ENCODE measurements around the gene GLIS2.

Gene GLIS2

DNA sequence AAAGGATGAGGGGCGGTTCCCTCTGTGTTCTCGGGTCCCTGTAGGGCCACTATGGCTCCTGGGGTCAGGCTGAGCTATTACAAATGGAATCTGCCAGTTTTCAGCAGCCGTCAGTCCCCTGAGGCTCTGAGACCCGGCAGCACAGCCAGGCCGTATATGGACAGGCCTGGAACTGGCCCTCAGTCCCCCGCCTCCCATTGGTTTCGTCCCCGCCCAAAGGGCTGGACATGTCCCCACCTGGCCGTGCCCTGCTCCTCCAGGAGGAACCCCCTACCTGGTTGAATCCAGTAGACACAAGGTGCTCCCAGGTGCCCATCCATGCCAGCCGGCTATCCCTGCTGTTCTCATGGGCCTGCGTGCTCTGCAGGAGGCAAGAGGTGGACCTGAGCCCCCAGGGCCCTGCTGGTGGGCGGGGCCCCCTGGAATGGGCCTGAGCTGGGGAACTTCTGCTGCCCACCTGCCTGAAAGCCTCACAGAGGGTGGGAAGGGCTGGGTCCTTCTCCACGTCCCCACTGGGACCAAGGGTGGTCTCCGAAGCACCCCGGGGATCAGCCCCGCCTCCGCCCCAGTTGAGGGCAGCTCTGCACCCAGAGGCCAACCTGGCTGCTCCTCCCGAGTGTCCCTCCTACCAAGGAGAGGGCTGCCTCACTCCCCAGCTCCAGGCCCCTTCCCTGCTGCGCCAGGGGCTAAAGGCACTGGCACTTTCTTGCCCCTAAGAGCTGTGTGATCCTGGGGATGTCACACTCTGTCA is 72.6 kb downstream of the GLIS2 start:
- DNase-seq (ENCODE audit: low read depth) = no peak

More for the DNA sequence above, 72.6 kb downstream of the GLIS2 start:
- H3K4me3 ChIP-seq (ENCODE audit: low read depth, low read length) = no peak overlapping the region

Data from skeletal muscle cell (primary cell).